ENCODE data around the gene FNTB. TPM values are rescaled to one million over a fixed set of nuclear protein-coding genes. Genes with fewer than 3 reads are reported as not detected.

Gene FNTB
- total and polyA plus RNA-seq, 9 of the 15 experiments (the other 6 are each of a cell fraction or from before 2014, with no cell fraction given), result 6.9 to 23.2 (median 12.2) TPM

GRCh38 chr14:65001723-65002122 is 15.0 kb downstream of the FNTB start:
- WGBS (ENCODE audit: insufficient coverage, low coverage, missing lambda C conversion rate), result 96% methylated on average over 6 of the region's 6 CpGs
- Histone ChIP-seq H3K9me3 (replicated peaks; ENCODE audit: control insufficient read depth, insufficient read depth, low read depth, low read length) (no peaks in the 10 kb centered on the region), H3K27me3 (ENCODE audit: control insufficient read depth in 2 of 2, insufficient read depth in 2 of 2, low read length in 2 of 2) (no peaks in the 10 kb centered on the region), H3K27ac (ENCODE audit: extremely low read depth, low read depth, low read length) (no peak overlapping the region), H3K4me1 (replicated peaks in 1 of 2; ENCODE audit: control insufficient read depth in 2 of 2, insufficient read depth in 2 of 2, low read length in 2 of 2) (peaks cover 0 to 6% of the 10 kb centered on the region in 2 experiments; a peak in 2 of 5 replicates), H2AFZ (ENCODE audit: low read depth, low read length) (no peak overlapping the region), H3K4me2 (ENCODE audit: insufficient read depth, low read length) (no peak overlapping the region), H3K4me3 (no peak overlapping the region), H3K79me2 (ENCODE audit: control insufficient read depth, insufficient read depth, low read length) (peaks cover 25% of the 10 kb centered on the region), H3K9ac (ENCODE audit: insufficient read depth in 1 of 2, low read depth in 2 of 2, low read length in 2 of 2) (no peak overlapping the region), H3K9me1 (ENCODE audit: control insufficient read depth, insufficient read depth, low read length) (no peaks in the 10 kb centered on the region), H4K20me1 (replicated peaks; ENCODE audit: control insufficient read depth, insufficient read depth, low read length) (no peaks in the 10 kb centered on the region), H3K36me3 (ENCODE audit: control insufficient read depth, insufficient read depth, low read length) (peaks cover 6% of the 10 kb centered on the region; the same call in 1 of the 3 replicates)
- no TSS peak for BruUV-seq (replicated peaks)
- TF ChIP-seq TBP (optimal IDR thresholded peaks at IDR 0.05; ENCODE audit: low read depth, low read length) (no peak), ASH1L (IDR thresholded peaks at IDR 0.05; ENCODE audit: borderline replicate concordance, low read depth, partially characterized antibody) (no peak), PKNOX1 (IDR thresholded peaks at IDR 0.05) (no peak)
- in situ Hi-C loops (cut with MboI), result no loop called here
- FAIRE-seq, result no peak
- POLR2A ChIA-PET, result no interaction called here
- intact Hi-C loops (cut with micrococcal nuclease), result no loop called here
- CTCF ChIA-PET (ENCODE audit: low intra/inter-chr PET ratio), result no interaction called here
- ATAC-seq, result no peak
- DNase-seq (ENCODE audit: extremely low read depth in 1 of 4, low spot score in 3 of 4), result no peak

- Histone ChIP-seq H3K9me1 (ENCODE audit: control insufficient read depth, insufficient read depth, low read length) (no peaks in the 10 kb centered on the region), H3K4me3 (no peak overlapping the region), H3K79me2 (ENCODE audit: control insufficient read depth, insufficient read depth, low read length) (peaks cover 16% of the 10 kb centered on the region), H3K4me2 (ENCODE audit: insufficient read depth, low read length) (no peak overlapping the region), H3K9ac (ENCODE audit: insufficient read depth in 1 of 2, low read depth in 2 of 2, low read length in 2 of 2) (no peak overlapping the region), H2AFZ (ENCODE audit: low read depth, low read length) (no peak overlapping the region), H3K27me3 (ENCODE audit: control insufficient read depth in 2 of 2, insufficient read depth in 2 of 2, low read length in 2 of 2) (no peaks in the 10 kb centered on the region), H4K20me1 (replicated peaks; ENCODE audit: control insufficient read depth, insufficient read depth, low read length) (no peaks in the 10 kb centered on the region), H3K4me1 (replicated peaks in 1 of 2; ENCODE audit: control insufficient read depth in 2 of 2, insufficient read depth in 2 of 2, low read length in 2 of 2) (peaks cover 0 to 6% of the 10 kb centered on the region in 2 experiments; a peak in 2 of 5 replicates), H3K9me3 (replicated peaks; ENCODE audit: control insufficient read depth, insufficient read depth, low read depth, low read length) (no peaks in the 10 kb centered on the region), H3K27ac (ENCODE audit: extremely low read depth, low read depth, low read length) (no peak overlapping the region), H3K36me3 (ENCODE audit: control insufficient read depth, insufficient read depth, low read length) (peaks cover 7% of the 10 kb centered on the region; the same call in 1 of the 3 replicates)
- in situ Hi-C loops (cut with MboI) (no loop called here), intact Hi-C loops (cut with micrococcal nuclease) (no loop called here)
- TF ChIP-seq JUND (IDR thresholded peaks at IDR 0.05; ENCODE audit: borderline replicate concordance, low read depth, low read length) (peak; percentile 17; the same call in 1 of the 2 replicates), JUND (tag; IDR thresholded peaks at IDR 0.05; ENCODE audit: borderline replicate concordance, low read depth, low read length) (no peak), PBX2 (CRISPR knock-in tag; IDR thresholded peaks at IDR 0.05; ENCODE audit: low read depth) (no peak), PBX2 (tag; conservative IDR thresholded peaks at IDR 0.05; ENCODE audit: low read depth) (peak; percentile 61; the same call in 1 of the 2 replicates), SP1 (CRISPR knock-in tag; IDR thresholded peaks at IDR 0.05) (no peak), PKNOX1 (IDR thresholded peaks at IDR 0.05) (peak; percentile 32; the same call in 1 of the 2 replicates), MEIS2 (IDR thresholded peaks at IDR 0.05; ENCODE audit: partially characterized antibody) (peak; percentile 59)
- CTCF ChIA-PET (ENCODE audit: low intra/inter-chr PET ratio), result no interaction called here
- BruUV-seq (replicated peaks), result no TSS peak
- ATAC-seq (no peak), FAIRE-seq (no peak), DNase-seq (ENCODE audit: extremely low read depth in 1 of 4, low spot score in 3 of 4) (no peak)
- 55% methylated on average over 6 of the region's 6 CpGs for WGBS (ENCODE audit: insufficient coverage, low coverage, missing lambda C conversion rate)
- POLR2A ChIA-PET, result interaction anchor here (0.8 kb wide), 1 partner anchor 32 kb away, joined by 3 read pairs; no protein-coding TSS in a partner anchor
Measured at GRCh38 chr14:65002586-65003210, 16.0 kb downstream of the FNTB start.

All from K562 (cell line).